HG02840 (cell line): ENCODE data around the gene RANBP10.
"Not testable (repeated sequence)": the region's sequence is repeated elsewhere in the genome, so short reads cannot be mapped to it uniquely, and the experiment has no call there.

Experiments
- ATAC-seq: cut with Tn5 transposase; IDR thresholded peaks from one replicate; pipeline ENCODE4 v1.9.1; 2021; ENCODE audit warnings: mild to moderate bottlenecking, moderate library complexity, moderate number of reproducible peaks; ENCODE audit not compliant: unreplicated experiment, low FRiP score

Gene RANBP10

DNA sequence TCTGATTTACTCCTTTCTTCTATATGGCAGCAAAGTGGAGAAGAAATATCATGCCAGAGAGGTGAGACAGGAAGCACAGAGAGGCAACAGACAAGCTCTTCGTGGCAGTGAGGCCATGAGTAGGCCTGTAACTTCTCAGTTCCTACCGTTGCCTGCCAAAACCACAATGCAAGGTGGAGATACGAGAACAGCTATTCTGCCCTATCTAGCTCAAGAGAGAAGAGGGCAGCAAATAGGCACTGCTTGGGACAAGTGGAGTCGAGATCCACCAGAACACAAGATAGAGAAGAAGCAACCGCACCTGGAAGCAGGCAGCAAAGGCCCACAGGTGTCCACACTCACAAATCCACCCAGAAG, 24.8 kb downstream of the RANBP10 start:
- no peak for ATAC-seq

- no peak for ATAC-seq
Measured at GRCh38 chr16:67780847-67781564, 25.4 kb downstream of the RANBP10 start.

DNA sequence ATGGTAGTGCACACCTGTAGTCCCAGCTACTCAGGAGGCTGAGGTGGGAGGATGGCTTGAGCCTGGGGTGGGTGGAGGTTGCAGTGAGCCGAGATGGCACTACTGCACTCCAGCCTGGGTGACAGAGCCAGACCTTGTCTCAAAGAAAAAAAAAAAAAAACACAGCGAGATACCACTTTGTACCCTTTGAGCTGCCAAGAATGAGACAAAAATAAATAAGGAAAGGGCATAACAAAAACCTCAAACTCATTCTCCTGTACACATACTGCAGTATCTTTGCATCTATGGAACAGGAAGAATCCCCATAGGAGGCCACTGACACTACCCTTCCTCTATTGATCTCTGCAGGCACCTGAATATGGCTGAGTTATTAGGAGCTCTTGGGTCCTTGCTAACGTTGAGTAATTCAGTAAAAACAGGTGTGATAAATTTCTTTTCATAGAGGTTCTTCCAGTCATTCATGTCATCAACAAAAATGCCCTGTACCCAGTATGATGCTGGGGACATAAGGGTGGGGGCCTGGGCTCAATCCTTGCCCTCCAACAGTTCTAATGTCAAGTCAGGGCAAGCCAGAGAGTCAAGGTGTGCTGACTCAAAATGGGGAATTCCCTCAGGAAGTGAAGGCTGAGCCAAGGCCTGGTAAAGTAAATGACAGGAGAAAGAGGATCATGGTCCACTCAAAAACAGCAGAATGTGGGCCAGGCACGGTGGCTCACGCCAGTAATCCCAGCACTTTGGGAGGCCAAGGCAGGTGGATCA, 26.9 kb downstream of the RANBP10 start:
- ATAC-seq = no peak

- ATAC-seq = no peak
Measured at GRCh38 chr16:67775273-67775672, 31.1 kb downstream of the RANBP10 start.

DNA sequence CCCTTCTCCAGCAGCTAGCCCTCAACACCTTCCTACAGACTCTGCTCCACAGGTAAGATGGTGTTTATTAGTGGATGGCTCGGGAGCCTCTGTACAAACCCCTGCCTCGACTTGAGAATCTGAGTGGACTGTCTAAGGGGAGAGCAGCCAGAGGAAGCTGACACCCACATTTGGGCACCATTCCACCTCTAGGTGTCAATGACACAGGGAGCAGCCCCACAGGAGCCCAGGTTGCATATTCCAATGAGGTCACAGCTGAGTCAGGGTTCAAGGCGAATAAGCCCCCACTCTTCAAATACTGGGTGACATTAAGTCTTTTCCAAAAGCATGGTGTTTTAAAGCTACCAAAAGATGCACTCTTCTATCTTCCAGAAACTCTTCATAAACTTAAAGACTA, 31.9 kb downstream of the RANBP10 start:
- no peak for ATAC-seq

- no peak for ATAC-seq
Measured at GRCh38 chr16:67773569-67774456, 32.5 kb downstream of the RANBP10 start.

- ATAC-seq = no peak
Measured at GRCh38 chr16:67773099-67773498, 33.3 kb downstream of the RANBP10 start.

DNA sequence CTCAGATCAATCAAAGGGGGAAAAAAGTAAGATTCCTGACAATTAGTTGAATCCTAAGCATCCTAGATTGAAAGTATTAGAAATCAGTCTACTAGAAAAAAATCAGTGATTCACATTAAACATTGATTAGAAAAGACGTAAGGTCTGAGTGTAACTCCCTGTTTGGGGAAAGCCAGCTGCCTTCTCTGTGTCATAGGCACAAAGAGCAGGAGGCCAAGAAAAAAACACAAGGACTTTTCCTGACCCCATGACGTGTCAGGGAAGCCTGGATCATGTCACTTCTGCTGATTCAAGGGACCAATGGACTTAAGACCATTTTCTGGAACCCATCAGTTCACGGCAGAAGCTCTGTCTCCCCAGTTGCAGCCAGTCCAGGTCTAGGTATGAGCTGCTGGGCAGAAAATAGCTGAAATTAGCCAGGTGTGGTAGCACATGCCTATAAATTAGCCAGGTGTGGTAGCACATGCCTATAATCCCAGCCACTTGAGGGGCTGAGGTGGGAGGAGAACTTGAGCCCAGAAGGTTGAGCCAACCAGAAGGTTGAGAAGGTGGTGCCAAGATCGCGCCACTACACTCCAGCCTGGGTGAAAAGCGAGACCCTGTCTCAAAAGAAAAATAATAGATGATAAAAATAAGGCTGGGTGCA, 35.9 kb downstream of the RANBP10 start:
- no peak for ATAC-seq

DNA sequence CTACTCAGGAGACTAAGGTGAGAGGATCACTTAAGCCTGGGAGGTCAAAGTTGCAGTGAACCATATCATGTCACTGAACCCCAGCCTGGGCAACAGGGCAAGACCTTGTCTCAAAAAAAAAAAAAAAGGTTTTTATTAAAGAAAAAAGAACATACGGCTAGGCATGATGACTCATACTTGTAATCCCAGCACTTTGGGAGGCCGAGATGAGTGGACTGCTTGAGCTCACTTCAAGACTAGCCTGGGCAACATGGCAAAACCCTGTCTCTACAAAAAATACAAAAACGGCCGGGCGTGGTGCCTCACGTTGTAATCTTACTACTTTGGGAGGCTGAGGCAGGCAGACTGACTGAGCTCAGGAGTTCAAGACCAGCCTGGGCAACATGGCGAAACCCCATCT, 38.4 kb downstream of the RANBP10 start:
- ATAC-seq = no peak

GRCh38 chr16:67766291-67766690, 40.1 kb downstream of the RANBP10 start:
- ATAC-seq = no peak

DNA sequence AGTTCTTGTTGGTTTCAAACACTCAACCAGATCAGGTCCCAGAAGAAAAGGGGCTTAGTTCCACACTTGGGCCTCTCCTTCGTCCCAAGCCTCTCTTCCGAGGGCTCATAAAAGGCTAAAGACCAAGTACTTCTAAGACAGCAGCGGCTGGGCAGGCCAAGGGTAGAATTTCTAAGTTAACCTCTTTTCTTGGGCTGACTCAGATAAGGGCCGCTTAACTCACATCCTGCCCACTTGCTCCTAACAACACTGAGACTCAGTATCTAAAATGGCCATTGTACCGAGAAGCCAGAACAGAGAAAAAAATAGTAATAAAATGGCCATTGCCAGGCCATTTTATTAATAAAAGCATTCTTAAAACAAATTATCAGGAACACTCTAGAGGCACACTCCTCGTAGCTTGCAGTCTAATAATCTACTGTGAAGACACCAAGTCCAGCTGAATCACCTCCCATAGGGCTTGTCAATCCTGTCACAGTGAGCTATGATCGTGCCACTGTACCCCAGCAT, 42.1 kb downstream of the RANBP10 start:
- no peak for ATAC-seq

- no peak for ATAC-seq
Measured at GRCh38 chr16:67763066-67763465, 43.3 kb downstream of the RANBP10 start.

DNA sequence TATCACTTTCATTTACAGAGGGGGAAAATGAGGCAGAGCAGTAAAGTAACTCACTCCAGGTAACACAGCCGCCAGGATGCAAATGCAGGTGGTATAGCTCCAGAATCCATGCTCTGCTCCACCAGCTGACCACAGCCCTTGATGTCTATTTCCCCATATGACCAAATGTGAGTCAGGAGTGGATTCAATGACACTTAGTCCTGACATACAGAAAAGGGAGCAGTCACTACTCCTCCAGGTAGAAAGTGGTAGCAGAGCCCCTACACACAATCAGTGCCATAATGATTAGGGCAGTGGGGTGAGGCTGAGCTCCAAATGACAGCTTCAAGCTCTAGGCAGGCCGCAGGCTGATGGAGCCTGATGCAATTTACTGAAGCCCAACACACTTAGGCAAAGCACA, 44.0 kb downstream of the RANBP10 start:
- ATAC-seq = no peak

- ATAC-seq = no peak
Measured at GRCh38 chr16:67761924-67762323, 44.4 kb downstream of the RANBP10 start.

- no peak for ATAC-seq
Measured at GRCh38 chr16:67760956-67761230, 45.5 kb downstream of the RANBP10 start.

DNA sequence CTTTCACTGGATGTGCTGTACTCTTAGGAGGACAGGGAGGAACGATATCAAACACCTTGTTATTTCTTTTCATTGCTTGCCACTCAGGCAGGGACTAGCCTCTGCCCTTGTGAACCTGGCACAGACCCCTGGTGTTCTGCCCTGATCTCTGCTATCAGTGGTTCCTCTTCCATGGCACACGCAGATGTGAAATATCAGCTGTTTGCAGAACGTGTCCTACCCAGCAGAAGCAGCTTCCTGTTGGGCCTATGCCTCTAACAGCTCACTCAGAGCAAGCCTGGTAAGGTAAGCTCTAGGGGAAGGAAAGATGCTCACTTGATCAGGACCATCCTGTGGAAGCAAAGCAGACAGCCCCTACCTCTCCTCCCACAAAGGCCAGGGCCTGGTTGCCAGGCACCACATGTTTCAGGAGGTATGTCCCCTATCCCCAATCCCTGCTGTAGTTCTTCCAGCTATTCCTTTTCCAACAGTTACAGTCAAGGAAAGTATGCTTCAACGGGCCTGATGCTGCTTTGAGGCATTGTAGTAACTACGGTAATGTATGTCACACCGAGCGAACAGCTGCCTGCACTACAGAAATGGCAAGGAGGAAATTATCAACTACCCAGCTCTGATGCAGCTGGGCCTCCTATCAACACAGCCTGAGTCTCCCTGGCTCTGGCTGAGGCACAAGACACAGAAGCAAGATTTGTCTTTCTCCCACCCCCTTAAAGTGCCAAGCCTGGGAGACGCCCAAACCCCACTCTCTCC, 46.0 kb downstream of the RANBP10 start:
- ATAC-seq = no peak

- ATAC-seq = no peak
Measured at GRCh38 chr16:67758966-67759365, 47.4 kb downstream of the RANBP10 start.

GRCh38 chr16:67758006-67758405, 48.4 kb downstream of the RANBP10 start:
- ATAC-seq = no peak

DNA sequence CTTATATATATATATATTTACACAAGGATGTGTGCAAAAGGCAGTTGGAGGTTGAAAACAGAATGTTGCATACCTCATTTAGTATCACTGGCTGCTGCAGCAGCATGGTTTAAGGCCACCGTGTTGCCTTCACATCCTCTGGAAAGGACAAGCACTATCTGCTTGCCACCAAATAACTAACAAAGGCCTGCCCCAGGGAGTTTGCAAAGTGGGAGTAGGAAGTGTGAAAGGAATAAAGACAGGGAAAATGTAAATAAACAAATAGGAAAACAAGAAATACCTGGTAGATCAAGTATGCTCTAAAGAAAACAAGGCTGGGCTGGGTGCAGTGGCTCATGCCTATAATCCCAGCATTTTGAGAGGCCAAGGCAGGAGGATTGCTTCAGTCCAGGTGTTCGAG, 53.7 kb downstream of the RANBP10 start:
- no peak for ATAC-seq

GRCh38 chr16:67751331-67751730, 55.0 kb downstream of the RANBP10 start:
- not testable (repeated sequence) for ATAC-seq
